K562 (cell line): ENCODE results near the gene NUP107. TPM values are rescaled to one million over a fixed set of nuclear protein-coding genes. Genes with fewer than 3 reads are reported as not detected.

ENCODE experiments used
- ATAC-seq: fragments of 200-7000 bp; cut with Tn5 transposase; 3 replicates; pipeline ENCODE4 v1.9.1; 2020; ENCODE audit warnings: moderate library complexity
- BruUV-seq: library from RNA; stranded (reverse); fragments of 400-500 nt; replicated peaks from 2 replicates; lab custom pipeline; 2021; lab: Mats Ljungman, UMichigan
- CTCF ChIA-PET: fragments of 300-600 bp; formaldehyde crosslinking; extraction: SDS; loops from one replicate; lab custom pipeline; 2021; ENCODE audit warnings: low intra/inter-chr PET ratio; lab: Yijun Ruan, JAX
- POLR2A ChIA-PET: fragments of 300-600, 350-650 bp; sonication (Branson Sonifier 250); formaldehyde crosslinking; extraction: SDS; loops from one replicate; lab custom pipeline; 2021; ENCODE audit warnings: antibody characterized with exemption, inconsistent platforms; lab: Yijun Ruan, JAX
- DNase-seq, 4 experiments: peaks; one replicate each; pipeline versions ENCODE4 v3.0.0 to v3.0.0-alpha.2; 2011 to 2018; ENCODE audit warnings: low spot score in 3 of 4, mixed read lengths in 3 of 4; ENCODE audit errors: extremely low read depth in 1 of 4
- FAIRE-seq: peaks from 2 replicates; lab custom pipeline; 2011; peaks lifted over from hg19 to GRCh38; lab: Jason Lieb, UNC
- H2AFZ ChIP-seq: 2 replicates; pipeline ENCODE4 v1.6.0; 2011; ENCODE audit warnings: low read depth, low read length, control low read depth, inconsistent platforms
- H3K27ac ChIP-seq: fragments of 200-600 bp; 3 replicates; pipeline ENCODE4 v1.8.0; 2011; ENCODE audit warnings: low read depth, mild to moderate bottlenecking, control low read depth, inconsistent platforms, low read length, moderate library complexity, mixed read lengths; ENCODE audit errors: extremely low read depth
- H3K27me3 ChIP-seq, 2 experiments: fragments of 300-600 bp in 1 of 2; 2 replicates in 1 of 2; 3 replicates in 1 of 2; pipeline versions ENCODE4 v1.6.0 to v1.8.0; 2011; ENCODE audit warnings: inconsistent platforms in 2 of 2, low read length in 2 of 2, mild to moderate bottlenecking in 1 of 2, mixed read lengths in 1 of 2, moderate library complexity in 1 of 2; ENCODE audit not compliant: control insufficient read depth in 2 of 2, insufficient read depth in 2 of 2
- H3K36me3 ChIP-seq: fragments of 300-600 bp; 3 replicates; pipeline ENCODE4 v1.8.0; 2011; ENCODE audit warnings: mild to moderate bottlenecking, low read length, inconsistent platforms; ENCODE audit not compliant: control insufficient read depth, insufficient read depth
- H3K4me1 ChIP-seq, 2 experiments: fragments of 200-600 bp in 1 of 2; replicated peaks in 1 of 2; 2 replicates in 1 of 2; 3 replicates in 1 of 2; pipeline versions ENCODE4 v1.5.1 to v1.8.0; 2011; ENCODE audit warnings: inconsistent platforms in 2 of 2, low read length in 2 of 2, mild to moderate bottlenecking in 1 of 2, mixed read lengths in 1 of 2, moderate library complexity in 1 of 2; ENCODE audit not compliant: control insufficient read depth in 2 of 2, insufficient read depth in 2 of 2
- H3K4me2 ChIP-seq: 2 replicates; pipeline ENCODE4 v1.6.1; 2011; ENCODE audit warnings: low read length, control low read depth, inconsistent platforms, mixed read lengths; ENCODE audit not compliant: insufficient read depth
- H3K4me3 ChIP-seq: fragments of 200-600 bp; sonication (generic), shearing (Covaris generic); 2 replicates; pipeline ENCODE4 v1.5.1; 2016; ENCODE audit warnings: control low read depth, inconsistent platforms
- H3K79me2 ChIP-seq: fragments of 200-600 bp; 3 replicates; pipeline ENCODE4 v1.8.0; 2011; ENCODE audit warnings: low read length, inconsistent platforms; ENCODE audit not compliant: control insufficient read depth, insufficient read depth
- H3K9ac ChIP-seq, 2 experiments: 2 replicates each; pipeline versions ENCODE4 v1.6.0 to v1.6.1; 2011; ENCODE audit warnings: low read depth in 2 of 2, low read length in 2 of 2, control low read depth in 1 of 2, inconsistent platforms in 1 of 2, mild to moderate bottlenecking in 1 of 2, mixed read lengths in 1 of 2; ENCODE audit not compliant: insufficient read depth in 1 of 2
- H3K9me1 ChIP-seq: one replicate; pipeline ENCODE4 v1.6.0; 2011; ENCODE audit warnings: inconsistent platforms, mild to moderate bottlenecking, low read length, moderate library complexity; ENCODE audit not compliant: control insufficient read depth, insufficient read depth
- H3K9me3 ChIP-seq: replicated peaks from 2 replicates; pipeline ENCODE4 v1.5.1; 2011; ENCODE audit warnings: low read depth, low read length, inconsistent platforms; ENCODE audit not compliant: control insufficient read depth, insufficient read depth
- H4K20me1 ChIP-seq: replicated peaks from 2 replicates; pipeline ENCODE4 v1.6.1; 2011; ENCODE audit warnings: low read length, inconsistent platforms, mixed read lengths; ENCODE audit not compliant: control insufficient read depth, insufficient read depth
- CHD2 ChIP-seq: IDR thresholded peaks from 2 replicates; pipeline ENCODE4 v1.6.1; 2011; ENCODE audit warnings: low read depth, low read length
- HDAC8 ChIP-seq: fragments of 450-650 bp; IDR thresholded peaks from 2 replicates; pipeline ENCODE4 v1.6.1; 2016; ENCODE audit warnings: mild to moderate bottlenecking, missing genetic modification characterization, moderate library complexity, missing compliant biosample characterization
- JUN ChIP-seq, 2 experiments: sonication (generic) in 1 of 2; formaldehyde crosslinking in 1 of 2; IDR thresholded peaks; 2 replicates each; pipeline versions ENCODE4 v1.6.1 to v1.8.0; 2012 to 2022; ENCODE audit warnings: borderline replicate concordance in 2 of 2, mild to moderate bottlenecking in 2 of 2, improper control_type of control experiment in 1 of 2, low read depth in 1 of 2, low read length in 1 of 2, missing genetic modification reagents in 1 of 2
- KLF13 ChIP-seq: fragments of 450-650 bp; IDR thresholded peaks from 2 replicates; pipeline ENCODE4 v1.6.1; 2016; ENCODE audit warnings: missing genetic modification characterization, low read depth, mild to moderate bottlenecking, missing compliant biosample characterization, moderate library complexity, borderline replicate concordance
- MTA2 ChIP-seq: fragments of 450-650 bp; IDR thresholded peaks from 2 replicates; pipeline ENCODE4 v1.6.1; 2016; ENCODE audit warnings: low read depth
- NFIC ChIP-seq: fragments of 450-650 bp; IDR thresholded peaks from 2 replicates; pipeline ENCODE4 v1.6.1; 2017; ENCODE audit warnings: mild to moderate bottlenecking, inconsistent platforms
- RBFOX2 ChIP-seq: fragments of 200-400 bp; formaldehyde crosslinking; IDR thresholded peaks from 2 replicates; pipeline ENCODE4 v1.6.1; 2017; ENCODE audit warnings: low read depth, mild to moderate bottlenecking, low read length, moderate library complexity
- ZNF165 ChIP-seq: fragments of 250-450 bp; sonication (Bioruptor Pico); IDR thresholded peaks from 2 replicates; pipeline ENCODE4 v1.4.0; 2020; ENCODE audit warnings: borderline replicate concordance
- WGBS: fragments of 100-300 bp; shearing (Covaris generic); methylation state at CpG from one replicate; pipeline ENCODE4 v1.1.6; 2016; ENCODE audit warnings: low coverage, mixed read lengths; ENCODE audit not compliant: insufficient coverage; ENCODE audit errors: missing lambda C conversion rate; 5-methylcytosine and 5-hydroxymethylcytosine counted together
- in situ Hi-C: fragments of 300-500 bp; cut with MboI; formaldehyde crosslinking; loops from 4 replicates; pipeline ENCODE4 v1.15.0; 2018; ENCODE audit warnings: inconsistent platforms, mixed read lengths
- intact Hi-C: fragments of 100-400 bp; cut with micrococcal nuclease; formaldehyde crosslinking; loops from 2 replicates; pipeline ENCODE4 v1.14.2; 2022
- polyA plus RNA-seq, 8 experiments: library from polyadenylated mRNA; depleted of rRNA in 4 of 8; stranded (reverse) in 5 of 8; unstranded in 3 of 8; fragments of >200 nt; fragmentation: Nextera tagmentation in 2 of 8; fragmentation: Illumina TruSeq in 1 of 8; extraction: Ambion mirVana in 2 of 8; extraction: Trizol in 1 of 8; gene quantifications; 2 replicates each; pipeline versions ENCODE4 v1.2.1 to v1.2.3, GENCODE V29; 2011 to 2014; ENCODE audit warnings: inconsistent platforms in 1 of 8, missing spikeins in 1 of 8
- total RNA-seq, 7 experiments: library from RNA; depleted of rRNA in 6 of 7; stranded (reverse); fragments of >200 nt in 6 of 7; fragmentation: Illumina TruSeq in 2 of 7; extraction: Trizol in 2 of 7; gene quantifications; 2 replicates each; pipeline versions ENCODE4 v1.2.1 to v1.2.3, GENCODE V29; 2011 to 2021; ENCODE audit warnings: low replicate concordance in 1 of 7
- TF ChIP-seq, protein P1 (sequence below): sonication (generic); formaldehyde crosslinking; IDR thresholded peaks from 2 replicates; pipeline ENCODE4 v1.8.0; 2022; ENCODE audit warnings: mild to moderate bottlenecking, missing genetic modification reagents

Gene NUP107
- total and polyA plus RNA-seq, 9 of the 15 experiments (the other 6 are each of a cell fraction or from before 2014, with no cell fraction given) = 129 to 277 (median 199) TPM

DNA sequence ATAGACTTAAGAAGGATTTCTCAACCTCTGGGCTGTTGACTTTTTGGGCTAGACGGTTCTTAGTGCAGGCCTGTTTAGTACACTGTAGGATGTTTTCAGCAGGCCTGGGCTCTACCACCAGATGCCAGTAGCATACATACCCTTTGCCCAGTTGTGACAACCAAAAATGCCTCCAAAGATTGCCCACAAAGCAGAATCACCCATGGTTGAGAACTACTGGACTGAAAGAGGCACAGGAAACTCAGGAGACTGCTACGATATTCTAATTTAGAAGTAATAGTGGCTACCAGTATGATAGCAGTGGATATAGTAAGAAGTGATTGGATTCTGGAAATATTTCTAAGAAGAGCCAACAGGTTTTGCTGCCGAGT is 74.6 kb downstream of the NUP107 start:
- Histone ChIP-seq H3K4me1 (no peaks in the 10 kb centered on the region), H3K4me2 (no peak overlapping the region), H3K9ac (no peak overlapping the region), H3K36me3 (peaks cover 23% of the 10 kb centered on the region; the same call in 2 of the 3 replicates), H3K27ac (no peak overlapping the region), H2AFZ (no peak overlapping the region), H4K20me1 (no peaks in the 10 kb centered on the region), H3K27me3 (no peaks in the 10 kb centered on the region), H3K9me1 (no peaks in the 10 kb centered on the region), H3K79me2 (no peaks in the 10 kb centered on the region), H3K9me3 (no peaks in the 10 kb centered on the region; the same call in 1 of the 2 replicates), H3K4me3 (no peak overlapping the region)
- FAIRE-seq = no peak
- no peak for ATAC-seq
- ChIA-PET CTCF (no interaction called here), POLR2A (no interaction called here)
- TF ChIP-seq KLF13 (tag) = no peak
- no peak for TF ChIP-seq MTA2
- TF ChIP-seq, protein P1, sequence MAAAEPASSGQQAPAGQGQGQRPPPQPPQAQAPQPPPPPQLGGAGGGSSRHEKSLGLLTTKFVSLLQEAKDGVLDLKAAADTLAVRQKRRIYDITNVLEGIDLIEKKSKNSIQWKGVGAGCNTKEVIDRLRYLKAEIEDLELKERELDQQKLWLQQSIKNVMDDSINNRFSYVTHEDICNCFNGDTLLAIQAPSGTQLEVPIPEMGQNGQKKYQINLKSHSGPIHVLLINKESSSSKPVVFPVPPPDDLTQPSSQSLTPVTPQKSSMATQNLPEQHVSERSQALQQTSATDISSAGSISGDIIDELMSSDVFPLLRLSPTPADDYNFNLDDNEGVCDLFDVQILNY = no peak
- TF ChIP-seq JUN (IDR thresholded peaks at IDR 0.05; ENCODE audit: borderline replicate concordance, low read depth, low read length) = no peak
- no peak for TF ChIP-seq JUN (CRISPR knock-in tag; IDR thresholded peaks at IDR 0.05; ENCODE audit: borderline replicate concordance)
- TF ChIP-seq HDAC8 (tag) = no peak
- TF ChIP-seq NFIC = no peak
- TF ChIP-seq ZNF165 = no peak
- TF ChIP-seq CHD2 = no peak
- TF ChIP-seq RBFOX2 = no peak
- intact Hi-C loops (no loop called here), in situ Hi-C loops (no loop called here)
- WGBS = 64% methylated on average over 3 of the region's 3 CpGs
- DNase-seq = no peak
- no TSS peak for BruUV-seq
